Trophoblast cell (in vitro differentiated cells and primary cell): ENCODE data around the gene RSPH3.

ENCODE experiments used
- DNase-seq, 2 donors: peaks; one replicate each; pipeline ENCODE4 v3.0.0-alpha.2; 2016
- H2AFZ ChIP-seq: 2 replicates; pipeline ENCODE4 v1.6.1; 2013; ENCODE audit warnings: low read length, moderate library complexity, mild to moderate bottlenecking; ENCODE audit not compliant: insufficient read depth, poor library complexity
- H2AK5ac ChIP-seq: 2 replicates; pipeline ENCODE4 v1.6.1; 2013; ENCODE audit warnings: mild to moderate bottlenecking, low read length
- H2BK120ac ChIP-seq: 2 replicates; pipeline ENCODE4 v1.6.1; 2013; ENCODE audit warnings: low read length, mild to moderate bottlenecking, moderate library complexity; ENCODE audit not compliant: insufficient read depth, poor library complexity
- H2BK12ac ChIP-seq: 2 replicates; pipeline ENCODE4 v1.6.1; 2013; ENCODE audit warnings: mild to moderate bottlenecking, low read length, moderate library complexity
- H2BK5ac ChIP-seq: 2 replicates; pipeline ENCODE4 v1.6.1; 2013; ENCODE audit warnings: low read length, low read depth, moderate library complexity, mild to moderate bottlenecking; ENCODE audit not compliant: poor library complexity
- H3K14ac ChIP-seq: 2 replicates; pipeline ENCODE4 v1.6.1; 2013; ENCODE audit warnings: mild to moderate bottlenecking, low read length
- H3K18ac ChIP-seq: 2 replicates; pipeline ENCODE4 v1.6.1; 2013; ENCODE audit warnings: mild to moderate bottlenecking, low read length
- H3K23ac ChIP-seq: 2 replicates; pipeline ENCODE4 v1.6.1; 2013; ENCODE audit warnings: low read length
- H3K27ac ChIP-seq: 2 replicates; pipeline ENCODE4 v1.5.1; 2013; ENCODE audit warnings: low read depth, mild to moderate bottlenecking, inconsistent platforms, low read length, moderate library complexity
- H3K27me3 ChIP-seq: 2 replicates; pipeline ENCODE4 v1.6.1; 2013; ENCODE audit warnings: inconsistent platforms, mild to moderate bottlenecking, low read length, moderate library complexity; ENCODE audit not compliant: insufficient read depth
- H3K36me3 ChIP-seq, 2 experiments: 1 replicate in 1 of 2; 2 replicates in 1 of 2; pipeline ENCODE4 v1.6.1; 2013; ENCODE audit warnings: low read length in 2 of 2, mild to moderate bottlenecking in 2 of 2, moderate library complexity in 1 of 2; ENCODE audit not compliant: insufficient read depth in 2 of 2, control insufficient read depth in 1 of 2
- H3K4ac ChIP-seq: 2 replicates; pipeline ENCODE4 v1.6.1; 2013; ENCODE audit warnings: low read depth, mild to moderate bottlenecking, low read length, moderate library complexity
- H3K4me1 ChIP-seq, 2 experiments: 1 replicate in 1 of 2; 2 replicates in 1 of 2; pipeline ENCODE4 v1.6.1; 2013; ENCODE audit warnings: low read length in 2 of 2, mild to moderate bottlenecking in 2 of 2, moderate library complexity in 1 of 2; ENCODE audit not compliant: insufficient read depth in 2 of 2, control insufficient read depth in 1 of 2
- H3K4me2 ChIP-seq: 2 replicates; pipeline ENCODE4 v1.6.1; 2013; ENCODE audit warnings: inconsistent platforms, mild to moderate bottlenecking, low read length, moderate library complexity
- H3K4me3 ChIP-seq: 2 replicates; pipeline ENCODE4 v1.5.1; 2013; ENCODE audit warnings: mild to moderate bottlenecking, low read depth, low read length, inconsistent platforms
- H3K79me1 ChIP-seq: one replicate; pipeline ENCODE4 v1.6.1; 2013; ENCODE audit warnings: low read length
- H3K79me2 ChIP-seq: 2 replicates; pipeline ENCODE4 v1.6.1; 2013; ENCODE audit warnings: low read length, mild to moderate bottlenecking; ENCODE audit not compliant: control insufficient read depth, insufficient read depth, poor library complexity
- H3K9ac ChIP-seq: 2 replicates; pipeline ENCODE4 v1.6.1; 2013; ENCODE audit warnings: mild to moderate bottlenecking, low read length
- H3K9me3 ChIP-seq: 2 replicates; pipeline ENCODE4 v1.6.1; 2013; ENCODE audit warnings: low read depth, mild to moderate bottlenecking, control low read depth, inconsistent platforms, low read length; ENCODE audit not compliant: insufficient read depth
- H4K12ac ChIP-seq: 2 replicates; pipeline ENCODE4 v1.6.1; 2013; ENCODE audit warnings: low read depth, mild to moderate bottlenecking, low read length, moderate library complexity
- H4K8ac ChIP-seq: 2 replicates; pipeline ENCODE4 v1.6.1; 2013; ENCODE audit warnings: low read depth, mild to moderate bottlenecking, low read length, moderate library complexity
- H4K91ac ChIP-seq: one replicate; pipeline ENCODE4 v1.6.1; 2013; ENCODE audit warnings: low read depth, mild to moderate bottlenecking, low read length, moderate library complexity
- WGBS: extraction: QIAGEN DNeasy Blood & Tissue Kit; methylation state at CpG from one replicate; pipeline ENCODE4 v1.1.7; 2013; ENCODE audit warnings: missing lambda C conversion rate; ENCODE audit not compliant: insufficient read length, insufficient coverage; ENCODE audit errors: extremely low coverage; 5-methylcytosine and 5-hydroxymethylcytosine counted together

RSPH3 gene

GRCh38 chr6:158939255-158940159, 60.5 kb downstream of the RSPH3 start:
- peak overlapping the region; percentile 20 for H3K4me3 ChIP-seq
- no peaks in the 10 kb centered on the region for H3K9me3 ChIP-seq
- peak overlapping the region; percentile 63 for H4K91ac ChIP-seq
- no peak overlapping the region for H2BK5ac ChIP-seq
- WGBS, result no CpG with 5 or more reads among the region's 37 CpGs
- H3K9ac ChIP-seq, result no peak overlapping the region
- H3K4me1 ChIP-seq, result peaks cover 5 to 6% of the 10 kb centered on the region in 2 experiments
- H2BK12ac ChIP-seq, result peak overlapping the region; percentile 80
- H3K27ac ChIP-seq, result no peak overlapping the region
- H4K12ac ChIP-seq, result peak overlapping the region; percentile 6
- H3K14ac ChIP-seq, result no peak overlapping the region
- no peak overlapping the region for H3K23ac ChIP-seq
- H3K79me1 ChIP-seq, result peaks cover 8% of the 10 kb centered on the region
- DNase-seq, result peak; percentile 70 to 77
- peak overlapping the region; percentile 42 for H3K4me2 ChIP-seq
- no peaks in the 10 kb centered on the region for H3K36me3 ChIP-seq
- H4K8ac ChIP-seq, result peak overlapping the region; percentile 36
- H2AK5ac ChIP-seq, result peak overlapping the region; percentile 6
- no peak overlapping the region for H3K18ac ChIP-seq
- H3K4ac ChIP-seq, result no peak overlapping the region
- H3K27me3 ChIP-seq, result no peaks in the 10 kb centered on the region
- no peak overlapping the region for H2AFZ ChIP-seq
- peaks cover 2% of the 10 kb centered on the region for H3K79me2 ChIP-seq
- H2BK120ac ChIP-seq, result no peak overlapping the region

- peak overlapping the region; percentile 12 for H3K4ac ChIP-seq
- H3K4me2 ChIP-seq, result no peak overlapping the region
- no peak overlapping the region for H3K9ac ChIP-seq
- H3K9me3 ChIP-seq, result no peaks in the 10 kb centered on the region
- no peaks in the 10 kb centered on the region for H3K36me3 ChIP-seq
- peaks cover 5 to 6% of the 10 kb centered on the region in 2 experiments for H3K4me1 ChIP-seq
- no peak overlapping the region for H3K18ac ChIP-seq
- H3K79me2 ChIP-seq, result peaks cover 2% of the 10 kb centered on the region
- no peak overlapping the region for H2BK5ac ChIP-seq
- no peak overlapping the region for H4K12ac ChIP-seq
- peak overlapping the region; percentile 47 for H2AFZ ChIP-seq
- H3K27ac ChIP-seq, result no peak overlapping the region
- H3K23ac ChIP-seq, result no peak overlapping the region
- peak; percentile 80 to 83 for DNase-seq
- H2BK120ac ChIP-seq, result peak overlapping the region; percentile 61
- peak overlapping the region; percentile 63 for H4K91ac ChIP-seq
- H4K8ac ChIP-seq, result peak overlapping the region; percentile 36
- peak overlapping the region; percentile 0 for H2AK5ac ChIP-seq
- H3K27me3 ChIP-seq, result no peaks in the 10 kb centered on the region
- no CpG with 5 or more reads among the region's 23 CpGs for WGBS
- peaks cover 8% of the 10 kb centered on the region for H3K79me1 ChIP-seq
- no peak overlapping the region for H3K4me3 ChIP-seq
- peak overlapping the region; percentile 40 for H3K14ac ChIP-seq
- H2BK12ac ChIP-seq, result peak overlapping the region; percentile 80
Observed at GRCh38 chr6:158938811-158939254, 61.2 kb downstream of the RSPH3 start.

- peak overlapping the region; percentile 9 for H3K14ac ChIP-seq
- peaks cover 5 to 6% of the 10 kb centered on the region in 2 experiments for H3K4me1 ChIP-seq
- no peaks in the 10 kb centered on the region for H3K36me3 ChIP-seq
- H3K4me3 ChIP-seq, result no peak overlapping the region
- H3K27me3 ChIP-seq, result no peaks in the 10 kb centered on the region
- peak overlapping the region; percentile 40 for H4K91ac ChIP-seq
- H4K12ac ChIP-seq, result no peak overlapping the region
- no peak overlapping the region for H3K4me2 ChIP-seq
- peak overlapping the region; percentile 19 for H2BK12ac ChIP-seq
- DNase-seq, result no peak
- no peak overlapping the region for H2BK5ac ChIP-seq
- H2AFZ ChIP-seq, result no peak overlapping the region
- WGBS, result no CpG with 5 or more reads among the region's 11 CpGs
- no peak overlapping the region for H3K23ac ChIP-seq
- H3K79me2 ChIP-seq, result peaks cover 2% of the 10 kb centered on the region
- peak overlapping the region; percentile 43 for H4K8ac ChIP-seq
- H3K4ac ChIP-seq, result peak overlapping the region; percentile 4
- no peak overlapping the region for H3K9ac ChIP-seq
- peak overlapping the region; percentile 6 for H2BK120ac ChIP-seq
- H3K27ac ChIP-seq, result no peak overlapping the region
- H3K79me1 ChIP-seq, result peaks cover 8% of the 10 kb centered on the region
- peak overlapping the region; percentile 1 for H3K18ac ChIP-seq
- no peaks in the 10 kb centered on the region for H3K9me3 ChIP-seq
- peak overlapping the region; percentile 20 for H2AK5ac ChIP-seq
Observed at GRCh38 chr6:158938220-158938619, 61.8 kb downstream of the RSPH3 start.

GRCh38 chr6:158934157-158934556, 65.8 kb downstream of the RSPH3 start:
- no peak overlapping the region for H3K4me3 ChIP-seq
- no peak overlapping the region for H2BK5ac ChIP-seq
- WGBS, result no CpG with 5 or more reads among the region's 5 CpGs

More at GRCh38 chr6:158934157-158934556, 65.8 kb downstream of the RSPH3 start:
- peaks cover 2% of the 10 kb centered on the region for H3K79me2 ChIP-seq
- H3K4me1 ChIP-seq, result peaks cover 5 to 6% of the 10 kb centered on the region in 2 experiments
- no peak overlapping the region for H3K4ac ChIP-seq
- DNase-seq, result no peak
- no peak overlapping the region for H2BK12ac ChIP-seq
- H4K12ac ChIP-seq, result no peak overlapping the region
- H2AFZ ChIP-seq, result no peak overlapping the region
- no peak overlapping the region for H3K27ac ChIP-seq
- no peak overlapping the region for H3K18ac ChIP-seq
- no peaks in the 10 kb centered on the region for H3K9me3 ChIP-seq
- no peak overlapping the region for H4K91ac ChIP-seq
- H3K9ac ChIP-seq, result no peak overlapping the region
- no peak overlapping the region for H2AK5ac ChIP-seq
- H3K36me3 ChIP-seq, result no peaks in the 10 kb centered on the region
- no peak overlapping the region for H2BK120ac ChIP-seq
- peaks cover 8% of the 10 kb centered on the region for H3K79me1 ChIP-seq
- no peaks in the 10 kb centered on the region for H3K27me3 ChIP-seq
- H3K4me2 ChIP-seq, result no peak overlapping the region
- H3K23ac ChIP-seq, result no peak overlapping the region
- no peak overlapping the region for H4K8ac ChIP-seq
- H3K14ac ChIP-seq, result no peak overlapping the region
